Measurements from ENCODE around the gene VAMP3.

Gene VAMP3

GRCh38 chr1:7770997-7771822 is at the start of gene VAMP3:
Gene VAMP3, plus strand, starts transcription at chr1:7771296. Its CDS starts 88 bp downstream, at chr1:7771384.
- DNase-seq, result peak; percentile 88

- DNase-seq, result no peak
Measured at GRCh38 chr1:7721940-7722669, 49.0 kb upstream of the VAMP3 start.

- DNase-seq, result no peak
Measured at GRCh38 chr1:7722670-7723012, 48.5 kb upstream of the VAMP3 start.

GRCh38 chr1:7726623-7727022 is 44.5 kb upstream of the VAMP3 start:
- no peak for DNase-seq

- no peak for DNase-seq
Measured at GRCh38 chr1:7727809-7728471, 43.2 kb upstream of the VAMP3 start.

- DNase-seq, result no peak
Measured at GRCh38 chr1:7729761-7730160, 41.3 kb upstream of the VAMP3 start.

- no peak for DNase-seq
Measured at GRCh38 chr1:7732331-7732730, 38.8 kb upstream of the VAMP3 start.

- no peak for DNase-seq
Measured at GRCh38 chr1:7733276-7733675, 37.8 kb upstream of the VAMP3 start.

GRCh38 chr1:7738044-7738443 is 33.1 kb upstream of the VAMP3 start:
- DNase-seq, result no peak

- no peak for DNase-seq
Measured at GRCh38 chr1:7743346-7743745, 27.8 kb upstream of the VAMP3 start.

- no peak for DNase-seq
Measured at GRCh38 chr1:7744882-7745281, 26.2 kb upstream of the VAMP3 start.

- DNase-seq, result no peak
Measured at GRCh38 chr1:7745783-7746182, 25.3 kb upstream of the VAMP3 start.

- no peak for DNase-seq
Measured at GRCh38 chr1:7747605-7748004, 23.5 kb upstream of the VAMP3 start.

- DNase-seq, result no peak
Measured at GRCh38 chr1:7749126-7749525, 22.0 kb upstream of the VAMP3 start.

- no peak for DNase-seq
Measured at GRCh38 chr1:7751174-7751573, 19.9 kb upstream of the VAMP3 start.

GRCh38 chr1:7752512-7753417 is 18.3 kb upstream of the VAMP3 start:
- peak; percentile 65 for DNase-seq

GRCh38 chr1:7753641-7754040 is 17.5 kb upstream of the VAMP3 start:
- no peak for DNase-seq

- no peak for DNase-seq
Measured at GRCh38 chr1:7754234-7754633, 16.9 kb upstream of the VAMP3 start.

- DNase-seq, result no peak
Measured at GRCh38 chr1:7755448-7755847, 15.6 kb upstream of the VAMP3 start.

- DNase-seq, result no peak
Measured at GRCh38 chr1:7760245-7760644, 10.9 kb upstream of the VAMP3 start.

- DNase-seq, result no peak
Measured at GRCh38 chr1:7761103-7761502, 10.0 kb upstream of the VAMP3 start.

- no peak for DNase-seq
Measured at GRCh38 chr1:7767176-7767575, 3.9 kb upstream of the VAMP3 start.

- no peak for DNase-seq
Measured at GRCh38 chr1:7768583-7768982, 2.5 kb upstream of the VAMP3 start.

Data from CD4-positive, alpha-beta T cell treated with Interleukin-10 for 1 hour (primary cell).